DMS79 treated with DMSO at 0.1 percent for 48 hours (cell line): ENCODE data around the gene GPR153.
A peak's percentile ranks its signal among the peaks of the same experiment; 100 is the strongest.
"Not testable (repeated sequence)": the region's sequence is repeated elsewhere in the genome, so short reads cannot be mapped to it uniquely, and the experiment has no call there.

Source experiments
- DNase-seq: peaks from one replicate; lab custom pipeline; 2025; lab: John Stamatoyannopoulos, UW

GPR153 gene

GRCh38 chr1:6233376-6233775 lies 27.5 kb downstream of the GPR153 start:
- DNase-seq, result no peak

DNA sequence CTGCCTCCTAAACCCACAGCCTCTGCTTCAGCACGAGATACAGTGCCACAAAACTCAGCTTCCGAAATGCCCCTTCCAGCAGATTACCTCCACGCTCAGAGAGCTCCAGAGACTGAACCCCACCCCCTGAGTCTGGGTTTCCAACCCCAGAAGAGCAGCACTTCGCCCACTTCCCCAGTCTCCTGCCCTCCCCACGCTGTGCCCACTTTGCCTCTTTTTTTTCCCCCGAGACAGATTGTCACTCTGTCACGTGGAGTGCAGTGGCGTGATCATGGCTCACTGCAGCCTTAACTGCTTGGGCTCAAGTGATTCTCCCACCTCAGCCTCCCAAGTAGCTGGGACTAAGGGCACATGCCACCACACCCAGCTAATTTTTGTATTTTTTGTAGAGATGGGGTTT lies 35.2 kb downstream of the GPR153 start:
- no peak for DNase-seq

DNA sequence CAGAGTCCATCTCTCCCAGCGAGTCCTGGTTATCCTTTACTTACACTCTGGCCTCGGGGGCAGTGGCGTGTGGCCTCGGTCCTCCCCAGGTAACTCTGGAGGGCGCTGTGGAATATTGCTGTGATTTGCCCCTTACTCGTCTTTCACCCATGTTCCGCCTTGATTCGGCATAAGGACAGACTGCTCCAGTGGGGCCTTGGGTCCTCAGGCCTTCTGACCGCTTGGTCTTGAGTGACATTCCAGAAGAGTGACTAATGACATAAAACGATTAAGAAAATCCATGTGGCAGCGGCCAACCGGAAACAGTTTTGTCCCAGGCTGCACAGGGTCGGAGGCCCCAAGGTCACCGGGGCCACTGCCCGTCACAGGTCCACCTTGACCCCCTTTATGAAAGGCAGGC lies 36.2 kb downstream of the GPR153 start:
- DNase-seq, result no peak

- no peak for DNase-seq
Observed at GRCh38 chr1:6223617-6224016, 37.3 kb downstream of the GPR153 start.

GRCh38 chr1:6222636-6223035 lies 38.3 kb downstream of the GPR153 start:
- DNase-seq, result no peak

- DNase-seq, result peak; percentile 91
Observed at GRCh38 chr1:6221210-6221784, 39.6 kb downstream of the GPR153 start.

DNA sequence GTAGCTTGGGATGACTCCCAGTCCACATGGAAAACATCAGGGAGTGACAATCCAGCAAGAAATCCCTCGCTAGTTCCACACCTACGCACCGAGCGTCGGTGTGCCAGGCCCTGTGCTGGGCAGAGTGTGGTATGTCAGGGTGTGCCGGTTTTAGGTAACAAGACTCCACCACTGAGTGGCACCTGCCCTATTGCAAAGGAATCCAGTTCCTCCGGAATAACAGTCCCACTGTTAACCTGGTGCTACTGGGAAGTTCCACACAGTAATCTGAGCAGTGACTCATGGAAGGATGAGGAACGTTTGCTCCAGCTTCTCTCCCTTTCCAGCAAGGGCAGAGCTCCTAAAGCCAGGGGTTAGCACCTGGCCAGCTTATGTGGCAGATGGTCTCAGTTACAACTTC lies 40.7 kb downstream of the GPR153 start:
- DNase-seq, result no peak

- DNase-seq, result not testable (repeated sequence)
Observed at GRCh38 chr1:6219641-6220040, 41.3 kb downstream of the GPR153 start.

DNA sequence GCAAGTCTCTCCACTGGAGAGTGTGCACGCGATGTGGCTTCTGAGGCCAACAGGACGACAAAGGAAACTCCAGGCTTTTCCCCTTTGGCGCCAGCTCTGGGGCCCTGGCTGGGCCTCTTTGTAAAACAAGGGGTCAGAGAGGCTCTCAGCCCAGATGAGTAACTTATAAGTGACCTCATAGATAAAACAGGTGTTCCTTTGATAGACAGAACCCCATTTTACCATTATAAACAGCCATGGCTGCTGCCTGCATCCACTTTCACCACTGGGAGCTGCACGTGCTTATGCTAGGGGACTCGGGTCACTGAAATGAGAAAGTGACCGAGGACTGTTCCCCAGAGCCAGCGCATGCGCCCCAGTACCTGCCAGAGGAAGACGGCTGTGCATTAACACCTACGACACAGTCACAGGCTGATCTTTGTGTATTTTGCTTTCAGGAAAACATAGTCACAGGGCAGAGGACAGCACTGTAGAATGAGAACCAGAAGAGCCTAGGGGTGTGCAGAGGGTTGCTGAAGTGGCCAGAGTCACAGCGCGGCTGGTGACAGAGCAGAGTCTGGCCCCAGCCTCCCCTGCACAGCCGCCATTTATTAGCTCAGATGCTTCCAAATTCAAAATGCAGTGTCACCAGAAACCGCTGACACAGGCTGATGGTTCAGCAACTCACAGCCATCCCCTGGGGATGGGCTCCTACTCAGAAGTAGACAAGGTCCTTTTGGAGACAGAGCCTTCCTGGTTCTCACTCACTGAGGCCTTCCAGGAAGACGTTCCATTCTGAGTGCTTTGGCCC lies 42.3 kb downstream of the GPR153 start:
- no peak for DNase-seq

DNA sequence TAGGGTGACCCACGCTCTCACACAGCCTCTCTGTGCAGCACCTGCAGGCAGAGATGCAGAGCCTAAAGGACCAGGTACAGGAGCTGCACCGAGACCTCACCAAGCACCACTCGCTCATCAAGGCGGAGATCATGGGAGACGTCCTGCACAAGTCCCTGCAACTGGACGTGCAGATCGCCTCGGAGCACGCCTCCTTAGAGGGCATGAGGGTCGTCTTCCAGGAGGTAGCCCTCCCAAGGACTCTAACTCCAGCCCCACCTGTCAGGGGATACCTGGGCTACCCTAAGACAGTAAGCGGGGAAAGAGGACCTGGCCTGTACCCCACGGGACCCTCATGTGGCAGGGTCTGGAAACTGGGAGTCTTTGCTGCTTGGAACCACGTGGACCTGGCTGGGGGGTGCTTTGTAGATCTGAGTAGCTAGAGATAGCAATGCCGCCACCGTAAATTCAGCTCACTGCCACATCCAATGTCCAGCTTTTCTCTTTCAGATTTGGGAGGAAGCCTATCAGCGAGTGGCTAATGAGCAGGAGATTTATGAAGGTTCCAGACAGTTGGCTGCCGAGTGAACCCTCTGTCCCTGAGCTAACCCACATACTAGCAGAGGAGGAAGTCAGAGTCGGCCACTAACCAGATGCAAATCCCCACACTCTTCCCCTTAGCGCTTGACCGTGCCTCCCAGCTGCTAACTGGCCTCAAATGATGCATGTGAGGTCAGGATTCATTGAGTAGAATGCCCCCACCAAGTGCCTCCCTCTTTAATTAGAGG lies 48.5 kb downstream of the GPR153 start:
- no peak for DNase-seq

GRCh38 chr1:6211731-6212130 lies 49.2 kb downstream of the GPR153 start:
- no peak for DNase-seq

- no peak for DNase-seq
Observed at GRCh38 chr1:6210591-6211355, 50.1 kb downstream of the GPR153 start.

GRCh38 chr1:6209661-6210580 lies 51.0 kb downstream of the GPR153 start:
- no peak for DNase-seq

- no peak for DNase-seq
Observed at GRCh38 chr1:6208723-6209660, 51.9 kb downstream of the GPR153 start.

- no peak for DNase-seq
Observed at GRCh38 chr1:6207921-6208320, 53.0 kb downstream of the GPR153 start.

- no peak for DNase-seq
Observed at GRCh38 chr1:6207075-6207885, 53.6 kb downstream of the GPR153 start.

DNA sequence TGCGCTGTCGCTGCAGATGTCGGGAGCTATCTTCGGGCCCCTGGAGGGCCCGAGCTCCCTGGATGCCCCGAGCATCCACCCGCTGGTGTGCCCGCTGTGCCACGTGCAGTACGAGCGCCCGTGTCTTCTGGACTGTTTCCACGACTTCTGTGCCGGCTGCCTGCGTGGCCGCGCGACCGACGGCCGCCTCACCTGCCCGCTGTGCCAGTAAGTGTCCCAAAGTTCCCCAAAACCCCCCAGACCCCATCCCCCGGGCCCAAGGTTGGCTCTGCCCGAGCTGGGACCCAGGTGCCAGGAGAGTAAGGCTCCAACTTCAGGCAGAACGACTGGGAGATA lies 54.4 kb downstream of the GPR153 start:
- DNase-seq, result no peak

GRCh38 chr1:6205849-6206519 lies 54.9 kb downstream of the GPR153 start, which contains the start of gene RNF207:
RNF207 (plus strand) TSS chr1:6206119; CDS start chr1:6206536, 417 bp downstream.
- peak; percentile 56 for DNase-seq

DNA sequence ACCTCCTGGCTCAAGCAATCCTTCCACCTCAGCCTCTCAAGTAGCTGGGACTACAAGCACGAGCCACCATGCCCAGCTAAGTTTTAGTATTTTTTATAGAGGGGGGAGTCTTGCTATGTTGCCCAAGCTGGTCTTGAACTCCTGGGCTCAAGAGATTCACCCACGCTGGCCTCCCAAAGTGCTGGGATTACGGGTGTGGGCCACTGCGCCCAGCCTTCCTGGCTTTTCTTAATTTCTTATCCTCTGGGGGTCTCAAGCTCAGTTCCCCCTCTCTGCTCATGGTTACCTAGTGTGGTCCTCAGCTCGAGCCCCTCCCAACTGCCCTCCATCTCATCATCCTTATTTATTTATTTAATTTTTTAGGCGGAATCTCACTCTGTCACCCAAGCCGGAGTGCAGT lies 58.6 kb downstream of the GPR153 start:
- DNase-seq, result no peak
